ENCODE measurements around the gene SLCO2A1.

SLCO2A1 gene

GRCh38 chr3:133980550-133980949 is 49.2 kb downstream of the SLCO2A1 start:
- no peak for DNase-seq (ENCODE audit: low spot score)

- no peak for DNase-seq (ENCODE audit: low spot score)
These were observed 49.7 kb downstream of the SLCO2A1 start for GRCh38 chr3:133980035-133980434.

DNA sequence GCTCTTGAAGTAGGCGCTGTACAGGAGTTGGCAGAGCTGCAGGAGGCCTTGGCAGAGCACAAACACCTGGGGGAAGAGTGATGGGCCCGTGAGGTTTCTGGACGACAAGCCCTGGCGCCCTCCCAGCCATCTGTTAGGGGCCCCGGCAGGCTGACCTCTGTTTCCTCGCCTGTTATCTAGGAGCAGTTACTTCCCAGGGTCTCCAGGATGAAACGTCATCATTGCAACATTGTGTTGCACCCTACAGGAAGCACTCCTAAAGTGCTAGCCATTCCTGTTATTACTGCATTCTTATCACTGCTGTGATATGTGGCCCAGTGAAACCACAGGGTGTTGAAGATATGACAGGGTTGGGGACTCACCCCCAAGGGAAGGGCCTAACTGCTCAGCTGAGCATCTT is 50.2 kb downstream of the SLCO2A1 start:
- DNase-seq (ENCODE audit: low spot score) = no peak

DNA sequence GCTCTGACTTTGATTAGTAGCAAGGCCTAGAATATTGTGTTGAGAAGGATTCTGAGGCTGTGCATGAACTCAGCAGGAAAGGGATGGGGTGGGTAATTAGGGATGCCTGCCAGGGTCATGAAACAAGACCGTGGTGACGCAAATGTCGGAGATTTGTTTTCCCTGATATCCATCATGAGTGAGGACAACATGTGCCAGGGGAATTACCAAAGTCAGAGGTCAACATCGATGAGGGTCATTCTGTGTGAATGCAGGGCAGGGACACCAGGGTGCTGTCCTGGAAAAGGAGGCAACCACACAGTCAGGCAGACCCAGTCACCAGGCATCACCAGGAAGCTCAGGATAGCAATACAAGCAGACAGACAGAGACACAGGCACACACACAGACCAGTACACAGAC is 52.2 kb downstream of the SLCO2A1 start:
- no peak for DNase-seq (ENCODE audit: low spot score)

DNA sequence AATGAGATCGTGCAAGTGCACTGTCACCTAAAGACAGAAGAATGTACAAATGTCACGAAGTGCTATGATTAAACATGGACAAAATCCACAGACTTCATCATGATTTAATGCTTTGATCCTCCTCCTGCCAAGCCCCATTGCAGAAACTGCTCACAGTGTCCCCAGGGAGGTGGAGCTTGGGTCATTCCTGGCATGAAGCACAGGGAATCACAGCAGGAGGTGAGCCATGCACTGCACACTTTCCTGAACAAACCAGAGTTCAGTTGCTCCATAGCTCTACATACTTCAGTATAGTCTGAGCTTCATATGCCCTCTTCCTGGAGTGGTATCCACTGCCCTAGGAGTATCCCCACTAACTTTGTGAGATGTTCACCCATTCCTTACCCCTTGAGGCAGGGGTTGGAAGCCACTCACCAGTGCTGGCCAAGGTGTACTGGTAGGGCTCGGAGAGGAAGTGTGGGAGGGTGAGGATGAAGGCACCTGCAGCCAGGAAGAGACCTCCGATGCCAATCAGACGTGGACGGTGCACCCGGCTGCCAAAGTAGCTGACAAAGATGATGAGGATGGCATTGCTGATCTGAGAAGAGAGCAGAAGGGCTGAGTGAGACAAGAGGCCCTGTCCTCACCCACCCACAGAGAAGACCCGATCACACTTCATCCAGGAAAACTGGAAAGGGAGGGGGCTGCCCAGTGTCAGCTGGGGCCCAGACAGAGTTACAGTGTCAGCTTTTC is 56.3 kb downstream of the SLCO2A1 start:
- DNase-seq (ENCODE audit: low spot score) = no peak

DNA sequence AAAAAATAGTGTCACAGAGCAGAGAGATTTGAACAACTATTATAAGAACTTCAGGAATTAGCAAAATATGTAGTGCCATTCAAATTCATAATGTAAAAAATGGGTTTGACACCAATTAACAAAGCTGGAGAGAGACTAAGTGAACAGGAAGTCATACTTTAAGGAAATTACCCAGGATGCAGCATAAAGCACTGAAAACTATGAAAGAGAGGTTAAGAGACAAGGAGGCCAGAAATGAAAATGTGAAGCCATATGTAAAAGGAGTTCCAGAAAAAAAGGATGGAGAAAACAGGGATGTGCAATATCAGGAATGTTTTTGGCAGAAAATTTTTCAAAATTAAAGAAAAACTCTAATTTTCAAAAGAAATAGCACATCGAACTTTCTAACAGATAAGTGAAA is 57.6 kb downstream of the SLCO2A1 start:
- DNase-seq (ENCODE audit: low spot score) = no peak

GRCh38 chr3:133970916-133971315 is 58.8 kb downstream of the SLCO2A1 start:
- no peak for DNase-seq (ENCODE audit: low spot score)

DNA sequence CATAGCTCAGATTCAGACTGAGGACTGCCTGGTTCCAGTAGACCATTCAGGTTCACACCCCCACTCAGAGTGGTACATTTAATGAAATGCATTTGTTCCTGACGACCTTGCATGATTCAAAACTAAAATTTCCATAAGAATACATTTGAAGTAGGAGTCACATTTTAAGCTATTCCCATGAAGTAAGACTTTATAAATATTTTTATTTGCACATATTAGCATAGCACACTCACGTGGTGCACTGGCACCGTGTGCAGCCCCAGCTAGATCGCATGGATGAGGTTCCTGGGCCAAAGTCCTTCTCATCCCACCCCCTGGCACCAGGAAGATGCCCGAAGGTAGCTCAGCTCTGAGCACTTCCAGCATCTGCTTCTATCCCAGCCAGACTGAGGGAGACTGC is 59.4 kb downstream of the SLCO2A1 start:
- no peak for DNase-seq (ENCODE audit: low spot score)

DNA sequence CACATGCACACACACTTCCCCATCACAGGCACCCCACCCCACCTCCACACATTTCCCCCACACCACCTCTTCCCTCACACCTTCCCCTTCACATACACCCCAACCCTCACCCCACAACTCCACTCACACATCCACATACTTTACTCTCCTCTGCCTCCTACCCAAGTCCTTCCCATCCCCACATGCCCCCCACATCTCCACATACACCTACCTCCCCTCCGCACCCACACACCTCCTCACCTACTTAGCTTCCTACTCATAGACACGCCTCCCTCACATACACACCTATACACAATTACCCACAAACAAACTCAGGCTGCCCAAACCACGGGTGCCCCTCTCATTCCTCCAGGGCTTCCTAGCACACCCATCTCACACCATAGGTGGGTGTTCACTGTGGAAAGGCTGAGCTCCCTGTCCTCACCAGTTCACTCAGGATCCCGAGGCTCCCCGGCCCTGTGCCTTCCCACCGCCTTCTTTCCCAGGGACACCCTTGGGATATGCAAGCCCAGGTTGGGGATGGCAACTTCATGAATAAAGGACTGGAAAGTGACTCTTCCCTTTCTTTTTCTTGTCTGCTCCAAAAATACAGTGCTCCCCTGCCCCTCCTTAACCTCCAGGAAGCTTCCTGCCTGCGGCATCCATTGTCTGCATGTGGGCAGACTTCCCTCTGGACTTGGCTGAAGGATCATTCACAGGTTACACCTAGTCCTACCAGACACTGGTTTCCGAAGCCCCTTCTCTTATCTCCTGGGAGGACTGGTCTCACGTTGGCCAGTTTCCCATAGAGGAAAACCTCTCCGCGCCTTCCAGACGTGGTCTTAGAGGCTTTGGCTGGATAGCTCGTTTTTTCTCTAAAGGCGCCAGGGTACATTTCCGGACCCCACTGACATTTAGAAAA is 61.5 kb downstream of the SLCO2A1 start:
- DNase-seq (ENCODE audit: low spot score) = no peak

- DNase-seq (ENCODE audit: low spot score) = no peak
These were observed 62.8 kb downstream of the SLCO2A1 start for GRCh38 chr3:133966954-133967353.

DNA sequence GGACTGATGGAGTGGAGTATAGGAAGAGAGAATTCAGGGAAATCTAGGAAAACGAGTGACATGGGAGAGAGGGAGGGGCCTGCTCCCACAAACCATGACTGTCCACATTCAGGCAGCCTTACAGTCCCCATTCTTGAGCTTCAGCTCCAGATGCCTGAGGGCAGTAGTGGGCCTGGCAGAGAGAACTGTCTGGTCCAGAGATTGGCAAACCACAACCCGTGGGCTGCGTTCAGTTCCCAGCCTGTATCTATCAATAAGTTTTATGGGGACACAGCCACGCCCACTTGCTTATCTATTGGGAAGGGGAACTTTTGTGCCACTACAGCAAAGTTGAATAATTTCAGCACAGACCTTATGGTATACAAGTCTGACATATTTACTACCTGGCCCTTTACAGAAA is 63.8 kb downstream of the SLCO2A1 start:
- DNase-seq (ENCODE audit: low spot score) = no peak

DNA sequence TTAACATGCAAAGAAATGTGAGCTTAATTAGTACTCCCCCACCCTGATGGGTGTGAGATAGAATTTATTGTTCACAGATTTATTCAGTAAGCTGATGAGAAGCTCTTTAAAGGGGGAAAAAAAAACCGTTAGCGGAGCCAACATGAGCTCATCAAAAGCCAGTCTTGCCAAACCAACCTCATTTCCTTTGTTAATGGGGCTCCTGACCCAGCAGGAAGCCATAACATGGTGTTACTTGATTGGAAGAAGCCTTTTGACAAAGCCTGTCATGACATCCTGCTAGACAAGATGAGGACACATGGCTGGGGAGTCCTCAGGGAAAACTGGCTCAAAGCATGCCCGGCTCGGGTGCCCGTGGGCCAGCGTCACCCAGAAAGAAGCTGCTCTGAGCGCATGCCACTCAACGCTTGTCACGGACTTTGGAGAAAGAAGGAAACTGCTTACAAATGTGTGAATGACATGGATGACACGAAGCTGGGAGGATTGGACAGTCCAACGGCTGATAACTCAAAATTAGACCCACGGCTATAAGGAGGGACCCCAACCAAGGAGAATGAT is 64.6 kb downstream of the SLCO2A1 start:
- no peak for DNase-seq (ENCODE audit: low spot score)

- DNase-seq (ENCODE audit: low spot score) = no peak
These were observed 65.2 kb downstream of the SLCO2A1 start for GRCh38 chr3:133964547-133964946.

DNA sequence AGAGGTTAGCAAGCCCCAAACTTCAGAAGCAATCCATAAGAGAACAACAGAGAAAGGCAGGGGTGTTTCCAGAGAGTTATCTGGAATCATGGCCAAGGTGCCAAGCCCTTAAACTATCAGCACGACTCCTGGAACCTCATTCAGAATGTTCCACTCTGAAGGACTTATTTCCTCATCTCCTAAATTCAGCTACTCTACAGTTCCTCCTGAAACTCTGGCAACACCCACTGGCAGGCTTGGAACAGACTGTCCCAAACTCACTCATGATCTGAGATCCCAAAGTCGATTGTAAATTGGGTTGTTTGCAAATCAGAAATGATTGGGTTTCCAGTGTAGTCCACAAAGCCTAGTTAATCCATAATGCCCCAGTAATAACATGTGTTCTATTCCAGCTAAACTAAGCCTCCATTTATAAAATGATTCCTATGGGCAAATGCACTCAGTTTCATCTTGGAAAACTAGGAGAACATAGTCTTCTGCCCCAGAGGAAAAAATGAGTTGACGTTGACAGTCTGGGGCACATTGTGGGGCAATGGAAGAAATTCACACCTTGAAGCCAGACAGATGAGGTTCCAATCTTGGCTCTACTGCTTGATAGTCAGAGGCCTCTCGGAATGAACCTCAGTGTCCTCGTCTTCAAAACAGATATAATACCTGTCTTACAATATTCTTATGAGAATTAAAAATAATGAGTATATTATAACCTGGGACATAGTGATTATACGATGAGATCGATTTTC is 65.9 kb downstream of the SLCO2A1 start:
- no peak for DNase-seq (ENCODE audit: low spot score)

- no peak for DNase-seq (ENCODE audit: low spot score)
These were observed 66.9 kb downstream of the SLCO2A1 start for GRCh38 chr3:133962849-133963248.

DNA sequence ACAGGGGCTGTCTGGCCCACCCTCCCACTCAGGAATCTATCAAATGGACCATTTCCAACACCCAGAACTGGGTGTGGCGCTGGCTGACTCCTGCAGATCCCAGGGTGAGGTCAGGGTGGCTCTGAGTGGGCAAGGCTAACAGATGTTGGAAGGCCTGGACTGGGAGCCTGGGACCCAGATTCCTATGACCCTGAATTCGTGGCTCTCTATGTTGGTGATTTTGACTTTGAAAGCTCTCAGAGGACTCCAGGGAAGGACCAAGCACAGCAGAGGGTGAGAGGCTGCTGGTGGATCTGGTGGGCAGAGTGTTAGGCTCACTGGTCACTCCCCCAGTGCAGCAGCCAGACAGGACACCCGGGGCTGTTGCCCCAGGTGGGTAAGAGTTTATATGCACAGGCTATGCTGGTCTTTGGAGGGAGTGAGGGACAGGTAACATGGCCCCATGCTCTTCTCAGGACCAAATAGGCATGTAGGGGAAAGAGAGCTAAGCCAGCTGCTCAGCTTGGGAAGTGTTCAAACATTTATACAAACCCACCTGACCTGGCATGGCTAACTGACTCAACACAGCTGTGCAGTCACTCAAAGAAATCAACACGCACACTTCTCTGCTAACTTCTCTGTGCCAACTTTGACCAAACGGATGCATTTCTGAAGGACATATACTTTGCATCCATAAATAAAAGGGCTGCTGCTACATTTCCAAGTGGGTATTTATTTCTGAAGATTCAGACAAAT is 71.5 kb downstream of the SLCO2A1 start:
- DNase-seq (ENCODE audit: low spot score) = no peak

- no peak for DNase-seq (ENCODE audit: low spot score)
These were observed 72.7 kb downstream of the SLCO2A1 start for GRCh38 chr3:133956982-133957381.

DNA sequence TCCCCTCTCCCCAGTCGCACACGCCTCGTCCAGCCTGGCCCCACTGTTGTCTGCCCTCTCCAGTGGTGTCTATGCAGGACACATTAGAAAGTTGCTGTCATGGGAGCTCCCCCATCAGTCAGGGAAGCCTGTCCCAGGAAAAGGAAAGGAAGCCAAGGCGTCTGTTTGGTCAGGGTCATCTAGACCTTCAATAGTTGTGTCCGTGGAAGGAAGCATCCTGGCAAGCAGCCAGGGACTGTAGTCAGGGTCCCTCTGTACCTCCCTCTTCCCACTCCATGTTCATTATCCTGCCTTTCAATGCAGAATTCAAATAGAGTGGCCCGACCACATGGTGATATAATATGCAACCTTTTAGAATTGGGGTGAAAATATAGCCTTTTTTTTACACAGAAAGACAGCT is 73.4 kb downstream of the SLCO2A1 start:
- no peak for DNase-seq (ENCODE audit: low spot score)

DNA sequence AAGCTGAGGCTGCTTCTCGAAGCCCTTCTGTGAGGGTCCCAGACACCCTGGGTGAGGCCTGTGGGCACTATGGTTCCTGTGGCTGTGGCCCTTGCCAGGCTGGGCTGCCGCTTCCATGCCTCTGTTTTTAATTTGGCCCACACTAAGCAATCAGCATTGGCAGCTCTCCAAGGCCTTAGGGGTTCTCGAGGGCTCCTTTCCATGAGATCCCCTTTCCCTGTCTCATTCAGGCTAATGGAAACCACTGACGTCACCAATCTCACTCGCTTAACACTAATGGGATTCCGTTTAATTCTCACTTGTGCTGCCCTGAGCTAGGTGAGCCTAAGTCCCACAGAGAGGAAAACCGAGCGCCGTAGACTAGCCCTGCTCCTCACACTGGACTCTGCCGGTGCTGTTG is 73.8 kb downstream of the SLCO2A1 start:
- DNase-seq (ENCODE audit: low spot score) = no peak

DNA sequence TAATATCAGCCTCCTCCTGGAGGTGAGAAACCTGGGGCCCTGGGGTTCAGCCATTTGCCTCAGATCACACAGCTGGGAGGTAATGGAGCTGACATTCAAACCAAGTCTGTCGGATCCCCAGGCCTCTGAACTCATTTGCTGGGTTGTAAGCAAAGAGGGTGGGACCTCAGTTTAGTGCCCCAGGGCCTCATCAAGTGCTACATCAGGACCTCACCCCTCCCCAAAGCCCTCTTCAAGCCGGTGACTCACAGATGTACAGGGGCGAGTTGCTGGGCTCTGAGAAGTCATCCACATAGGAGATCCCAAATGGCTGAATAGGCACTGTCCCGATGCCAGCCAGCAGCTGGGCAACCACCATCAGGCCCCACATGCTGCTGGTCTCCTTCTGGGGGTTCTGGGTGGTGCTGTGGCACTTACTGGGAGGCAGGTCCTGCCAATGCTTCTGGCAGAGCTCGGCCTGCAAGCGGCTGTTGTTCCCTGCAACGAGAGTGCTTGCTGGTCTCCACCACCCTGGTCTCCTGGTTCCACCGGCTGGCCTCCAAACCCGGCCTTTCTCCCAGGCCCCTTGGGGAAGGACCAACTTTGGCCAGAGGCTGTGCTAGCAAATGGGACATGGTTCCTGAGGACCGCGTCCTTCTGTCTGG is 74.9 kb downstream of the SLCO2A1 start:
- DNase-seq (ENCODE audit: low spot score) = no peak

GRCh38 chr3:133953297-133953696 is 76.4 kb downstream of the SLCO2A1 start:
- no peak for DNase-seq (ENCODE audit: low spot score)
